H1 (cell line): ENCODE data around the gene TIMM10B. TPM values are rescaled to one million over a fixed set of nuclear protein-coding genes. Genes with fewer than 3 reads are reported as not detected.

Experiments
- CTCF ChIA-PET: fragments of 300-600 bp; sonication (Branson Sonifier 250); formaldehyde crosslinking; loops from one replicate; lab custom pipeline; 2021; ENCODE audit not compliant: partially characterized antibody; lab: Charles Lee
- POLR2A ChIA-PET: fragments of 300-600 bp; sonication (Branson Sonifier 250); formaldehyde crosslinking; loops from one replicate; lab custom pipeline; 2021; ENCODE audit warnings: inconsistent platforms; ENCODE audit not compliant: partially characterized antibody; lab: Charles Lee
- DNase-seq, 2 experiments: peaks; one replicate each; pipeline versions ENCODE4 v3.0.0 to v3.0.0-alpha.2; 2010 to 2022; ENCODE audit warnings: low spot score in 2 of 2, low read depth in 1 of 2, mixed read lengths in 1 of 2
- FAIRE-seq: peaks from 2 replicates; lab custom pipeline; 2011; peaks lifted over from hg19 to GRCh38; lab: Jason Lieb, UNC
- H2AFZ ChIP-seq: 2 replicates; pipeline ENCODE4 v1.8.1; 2012; ENCODE audit warnings: low read length, inconsistent platforms
- H2AK5ac ChIP-seq: 2 replicates; pipeline ENCODE4 v1.6.1; 2013; ENCODE audit warnings: low read depth, low read length
- H2BK120ac ChIP-seq: replicated peaks from 2 replicates; pipeline ENCODE3; 2013; ENCODE audit warnings: low read depth, low read length, inconsistent platforms
- H2BK12ac ChIP-seq: 2 replicates; pipeline ENCODE4 v1.6.1; 2013; ENCODE audit warnings: low read depth, low read length
- H2BK15ac ChIP-seq: 2 replicates; pipeline ENCODE4 v1.6.1; 2013; ENCODE audit warnings: low read length
- H2BK20ac ChIP-seq: 2 replicates; pipeline ENCODE4 v1.6.1; 2013; ENCODE audit warnings: low read length
- H2BK5ac ChIP-seq: 2 replicates; pipeline ENCODE4 v1.6.1; 2013; ENCODE audit warnings: low read depth, low read length
- H3K14ac ChIP-seq: 2 replicates; pipeline ENCODE4 v1.6.1; 2013; ENCODE audit warnings: inconsistent platforms; ENCODE audit not compliant: insufficient read length
- H3K18ac ChIP-seq: 2 replicates; pipeline ENCODE4 v1.6.1; 2013; ENCODE audit warnings: low read length; ENCODE audit errors: extremely low read depth
- H3K23ac ChIP-seq: 2 replicates; pipeline ENCODE4 v1.6.1; 2013; ENCODE audit warnings: inconsistent platforms; ENCODE audit not compliant: insufficient read length
- H3K23me2 ChIP-seq: 2 replicates; pipeline ENCODE4 v1.6.1; 2013; ENCODE audit warnings: low read depth, low read length
- H3K27ac ChIP-seq: 2 replicates; pipeline ENCODE4 v1.6.1; 2011; ENCODE audit warnings: low read depth, low read length, inconsistent platforms
- H3K27me3 ChIP-seq, 4 experiments: replicated peaks in 1 of 4; 1 replicate in 1 of 4; 2 replicates in 3 of 4; pipeline versions ENCODE4 v1.6.1 to v1.8.1; 2011 to 2013; ENCODE audit warnings: low read length in 3 of 4, mild to moderate bottlenecking in 3 of 4, inconsistent platforms in 2 of 4, mixed read lengths in 2 of 4, moderate library complexity in 1 of 4; ENCODE audit not compliant: control insufficient read depth in 3 of 4, insufficient read depth in 3 of 4; ENCODE audit errors: extremely low read depth in 1 of 4
- H3K36me3 ChIP-seq, 4 experiments: 2 replicates each; pipeline versions ENCODE4 v1.6.1 to v1.8.1; 2011 to 2013; ENCODE audit warnings: mild to moderate bottlenecking in 4 of 4, low read length in 3 of 4, moderate library complexity in 2 of 4, control low read depth in 1 of 4, inconsistent platforms in 1 of 4; ENCODE audit not compliant: insufficient read depth in 4 of 4, control insufficient read depth in 2 of 4
- H3K4ac ChIP-seq: replicated peaks from 2 replicates; pipeline ENCODE3; 2013; ENCODE audit warnings: low read length, low read depth, mixed read lengths, inconsistent platforms; ENCODE audit not compliant: insufficient read length
- H3K4me1 ChIP-seq, 4 experiments: replicated peaks in 1 of 4; 1 replicate in 1 of 4; 2 replicates in 3 of 4; pipeline versions ENCODE4 v1.6.1 to v1.8.1; 2011 to 2013; ENCODE audit warnings: low read length in 3 of 4, inconsistent platforms in 2 of 4, mixed read lengths in 1 of 4; ENCODE audit not compliant: insufficient read depth in 4 of 4, control insufficient read depth in 3 of 4
- H3K4me2 ChIP-seq, 2 experiments: 2 replicates each; pipeline versions ENCODE4 v1.6.1 to v1.8.1; 2011 to 2013; ENCODE audit warnings: low read depth in 2 of 2, low read length in 2 of 2, control low read depth in 1 of 2, inconsistent platforms in 1 of 2, mild to moderate bottlenecking in 1 of 2; ENCODE audit not compliant: insufficient read depth in 1 of 2
- H3K4me3 ChIP-seq, 4 experiments: fragments of 200-600, 300-600 bp in 1 of 4; sonication (generic), shearing (Covaris generic), sonication (Bioruptor Twin) in 1 of 4; 2 replicates each; pipeline versions ENCODE4 v1.5.1 to v1.8.1; 2011 to 2016; ENCODE audit warnings: low read length in 4 of 4, low read depth in 3 of 4, control low read depth in 2 of 4, inconsistent platforms in 2 of 4, mild to moderate bottlenecking in 2 of 4, mixed read lengths in 1 of 4, moderate library complexity in 1 of 4; ENCODE audit not compliant: insufficient read depth in 2 of 4; ENCODE audit errors: extremely low read depth in 1 of 4
- H3K56ac ChIP-seq: replicated peaks from 2 replicates; pipeline ENCODE3; 2013; ENCODE audit warnings: low read depth, mild to moderate bottlenecking, mixed read lengths, low read length, inconsistent platforms; ENCODE audit not compliant: insufficient read length
- H3K79me1 ChIP-seq: 2 replicates; pipeline ENCODE4 v1.6.1; 2013; ENCODE audit warnings: low read depth, low read length, control low read depth
- H3K79me2 ChIP-seq, 2 experiments: 2 replicates each; pipeline versions ENCODE4 v1.6.1 to v1.8.1; 2012 to 2013; ENCODE audit warnings: low read length in 2 of 2, mild to moderate bottlenecking in 2 of 2, inconsistent platforms in 1 of 2; ENCODE audit not compliant: insufficient read depth in 2 of 2, control insufficient read depth in 1 of 2
- H3K9ac ChIP-seq, 4 experiments: replicated peaks in 1 of 4; 1 replicate in 1 of 4; 2 replicates in 3 of 4; pipeline versions ENCODE4 v1.6.1 to v1.8.1; 2011 to 2013; ENCODE audit warnings: low read depth in 3 of 4, low read length in 3 of 4, control low read depth in 2 of 4, mild to moderate bottlenecking in 2 of 4, moderate library complexity in 2 of 4, inconsistent platforms in 1 of 4; ENCODE audit errors: extremely low read depth in 1 of 4
- H3K9me3 ChIP-seq, 2 experiments: 2 replicates each; pipeline versions ENCODE4 v1.6.1 to v1.8.1; 2012 to 2013; ENCODE audit warnings: mild to moderate bottlenecking in 2 of 2, moderate library complexity in 2 of 2, control low read depth in 1 of 2, inconsistent platforms in 1 of 2, low read depth in 1 of 2, low read length in 1 of 2, mixed read lengths in 1 of 2; ENCODE audit not compliant: insufficient read depth in 2 of 2
- H4K20me1 ChIP-seq, 2 experiments: replicated peaks in 1 of 2; 2 replicates each; pipeline versions ENCODE3 to v1.8.1; 2011 to 2013; ENCODE audit warnings: inconsistent platforms in 2 of 2, low read length in 2 of 2, mild to moderate bottlenecking in 1 of 2; ENCODE audit not compliant: insufficient read depth in 2 of 2, control insufficient read depth in 1 of 2
- H4K5ac ChIP-seq: 2 replicates; pipeline ENCODE4 v1.6.1; 2013; ENCODE audit warnings: low read length, low read depth, mixed read lengths, inconsistent platforms; ENCODE audit not compliant: insufficient read length
- H4K8ac ChIP-seq: 2 replicates; pipeline ENCODE4 v1.8.0; 2013; ENCODE audit warnings: mild to moderate bottlenecking, moderate library complexity, low read length, inconsistent platforms; ENCODE audit not compliant: insufficient read depth; ENCODE audit errors: extremely low read depth
- H4K91ac ChIP-seq: replicated peaks from 2 replicates; pipeline ENCODE3; 2013; ENCODE audit warnings: low read length, mixed read lengths, inconsistent platforms; ENCODE audit not compliant: insufficient read length
- POLR2A ChIP-seq, 2 experiments: IDR thresholded peaks; 1 replicate in 1 of 2; 2 replicates in 1 of 2; pipeline ENCODE4 v1.6.1; 2011; ENCODE audit warnings: low read depth in 2 of 2, low read length in 2 of 2, mild to moderate bottlenecking in 2 of 2; ENCODE audit errors: control extremely low read depth in 1 of 2
- POLR2AphosphoS5 ChIP-seq: IDR thresholded peaks from 2 replicates; pipeline ENCODE4 v1.6.1; 2011; ENCODE audit warnings: low read depth, low read length
- RFX5 ChIP-seq: IDR thresholded peaks from 2 replicates; pipeline ENCODE4 v1.6.1; 2011; ENCODE audit warnings: low read depth, low read length, improper control_type of control experiment, borderline replicate concordance
- SIX5 ChIP-seq: IDR thresholded peaks from 2 replicates; pipeline ENCODE4 v1.6.1; 2011; ENCODE audit warnings: mild to moderate bottlenecking, low read depth, low read length
- SP1 ChIP-seq: IDR thresholded peaks from 2 replicates; pipeline ENCODE4 v1.6.1; 2011; ENCODE audit warnings: low read depth, low read length
- TAF1 ChIP-seq: IDR thresholded peaks from 2 replicates; pipeline ENCODE4 v1.6.1; 2011; ENCODE audit warnings: mild to moderate bottlenecking, low read depth, low read length
- TEAD4 ChIP-seq: IDR thresholded peaks from 2 replicates; pipeline ENCODE4 v1.6.1; 2012; ENCODE audit warnings: low read depth, low read length, inconsistent platforms, mixed read lengths
- WGBS, 2 experiments: shearing (Covaris generic) in 1 of 2; methylation state at CpG; one replicate each; pipeline versions ENCODE4 v1.1.6 to v1.1.7; 2013 to 2015; ENCODE audit warnings: low lambda C conversion rate in 2 of 2, mixed read lengths in 2 of 2, inconsistent platforms in 1 of 2, low coverage in 1 of 2, missing lambda C conversion rate in 1 of 2; ENCODE audit not compliant: insufficient replicate concordance in 2 of 2, insufficient coverage in 1 of 2, insufficient read length in 1 of 2; ENCODE audit errors: extremely low coverage in 1 of 2, missing lambda C conversion rate in 1 of 2; 5-methylcytosine and 5-hydroxymethylcytosine counted together
- polyA plus RNA-seq, 7 experiments: library from polyadenylated mRNA; depleted of rRNA in 3 of 7; stranded (reverse) in 5 of 7; unstranded in 2 of 7; fragments of >200 nt in 5 of 7; fragments of 200-250 nt in 2 of 7; gene quantifications; 1 replicate in 5 of 7; 2 replicates in 1 of 7; 4 replicates in 1 of 7; pipeline versions ENCODE4 v1.2.1 to v1.2.3, GENCODE V29; 2011 to 2013; ENCODE audit warnings: missing spikeins in 2 of 7, mixed read lengths in 2 of 7
- total RNA-seq: library from RNA; stranded (reverse); fragmentation: NEBNext Ultra II Directional; extraction: Animal tissue kit (Norgen Biotek cat#: 25700); gene quantifications from 2 replicates; pipeline ENCODE4 v1.2.1, GENCODE V29; 2021

TIMM10B gene
- total and polyA plus RNA-seq, 2 of the 8 experiments (the other 6 are each of a cell fraction or from before 2014, with no cell fraction given): 38.2 to 47.8 TPM

DNA sequence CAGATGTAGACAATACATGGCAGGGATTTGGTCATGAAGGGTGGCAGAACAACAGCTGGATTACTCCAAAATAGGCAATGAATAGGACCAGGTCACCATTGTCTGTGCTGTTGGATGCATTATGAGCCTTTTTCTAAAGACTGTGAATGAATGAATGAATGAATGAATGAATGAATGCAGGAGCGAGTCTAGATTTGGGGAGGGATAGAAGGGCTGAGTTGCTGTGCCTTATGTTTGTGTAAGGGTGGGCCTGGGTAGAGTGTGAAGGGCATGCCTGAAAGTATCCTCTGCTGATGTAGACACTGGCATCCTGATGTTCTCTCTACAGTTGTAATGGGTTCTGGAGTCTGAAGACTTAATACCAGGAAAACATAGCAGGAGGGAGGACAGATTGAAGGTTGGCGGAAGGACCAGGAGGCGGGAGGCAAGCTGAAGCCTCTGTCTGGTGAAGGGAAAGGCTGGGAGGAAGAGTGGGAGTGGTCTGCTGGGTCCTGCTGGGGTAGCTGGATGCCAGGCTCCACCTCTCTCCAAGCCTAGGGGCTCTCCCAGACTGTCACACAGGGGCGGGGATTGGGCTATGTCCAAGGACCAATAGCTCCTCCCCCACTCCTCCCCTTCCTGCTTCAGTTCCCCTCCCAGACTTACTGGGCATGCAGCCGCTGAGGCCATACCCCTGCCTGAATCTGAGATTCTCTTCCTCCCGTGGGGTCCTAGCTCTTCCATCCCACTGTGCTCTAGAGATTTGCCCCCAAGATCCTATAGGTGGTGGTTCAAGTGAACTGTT lies 12.4 kb upstream of the TIMM10B start:
- POLR2A ChIA-PET: interaction anchor here (0.6 to 1.5 kb wide), 6 partner anchors 8 to 147 kb away, joined by 3 to 6 read pairs (median 3); partner anchors contain the start of genes ARFIP2, SMPD1 and TIMM10B
- no peak overlapping the region for H3K14ac ChIP-seq
- 19% methylated on average over 6 of the region's 6 CpGs; no CpG with 5 or more reads in 1 of the 2 experiments for WGBS, 2 experiments
- peaks cover 0 to 2% of the 10 kb centered on the region in 2 experiments for H4K20me1 ChIP-seq
- peaks cover 6% of the 10 kb centered on the region; the same call in 1 of the 2 replicates for H3K23me2 ChIP-seq
- CTCF ChIA-PET: interaction anchor here (0.8 to 3.4 kb wide), 13 partner anchors 9 to 106 kb away, joined by 3 to 26 read pairs (median 4); partner anchors contain the start of gene HPX
- H3K9ac ChIP-seq: peak overlapping the region in 1 of 4 experiments; percentile 71; a peak in 3 of 7 replicates
- no peaks in the 10 kb centered on the region for H3K9me3 ChIP-seq
- H3K79me1 ChIP-seq: no peaks in the 10 kb centered on the region
- peaks cover 5 to 10% (median 7%) of the 10 kb centered on the region in 4 experiments for H3K4me1 ChIP-seq
- H3K27me3 ChIP-seq: no peaks in the 10 kb centered on the region; a peak in 1 of 7 replicates
- H3K27ac ChIP-seq: no peak overlapping the region; the same call in 1 of the 2 replicates
- H2AFZ ChIP-seq: peak overlapping the region; percentile 68; the same call in 1 of the 2 replicates
- DNase-seq (peak; percentile 88), FAIRE-seq (peak; percentile 96)
- H3K4me3 ChIP-seq: peak overlapping the region in 1 of 4 experiments; percentile 23; a peak in 1 of 8 replicates
- no peak overlapping the region for H4K5ac ChIP-seq
- no peak overlapping the region for H4K91ac ChIP-seq
- no peaks in the 10 kb centered on the region; a peak in 1 of 8 replicates for H3K36me3 ChIP-seq
- peak overlapping the region; percentile 44 to 53 for H3K4me2 ChIP-seq
- H3K4ac ChIP-seq: no peak overlapping the region
- no peak for TF ChIP-seq SIX5
- TF ChIP-seq TEAD4: 0 out of 2 replicates have a peak, but pooled peaks have one; percentile 33
- TF ChIP-seq RFX5: no peak
- TF ChIP-seq TAF1: peak; percentile 46; the same call in 1 of the 2 replicates
- TF ChIP-seq POLR2A (IDR thresholded peaks at IDR 0.05; ENCODE audit: control extremely low read depth in 1 of 2, low read depth in 2 of 2, low read length in 2 of 2): peak in 1 of 2 experiments; percentile 88; a peak in 2 of 3 replicates
- TF ChIP-seq POLR2AphosphoS5: peak; percentile 61
- TF ChIP-seq SP1: peak; percentile 58; the same call in 1 of the 2 replicates
- H3K79me2 ChIP-seq: no peaks in the 10 kb centered on the region
- H2BK20ac ChIP-seq: no peak overlapping the region; the same call in 1 of the 2 replicates
- H3K18ac ChIP-seq: peak overlapping the region; percentile 72; the same call in 1 of the 2 replicates
- no peak overlapping the region for H3K23ac ChIP-seq
- no peak overlapping the region for H2BK120ac ChIP-seq
- no peak overlapping the region for H3K56ac ChIP-seq
- no peak overlapping the region for H4K8ac ChIP-seq
- peak overlapping the region; percentile 25; the same call in 1 of the 2 replicates for H2BK15ac ChIP-seq
- no peak overlapping the region for H2AK5ac ChIP-seq
- H2BK5ac ChIP-seq: peak overlapping the region; percentile 64
- no peak overlapping the region for H2BK12ac ChIP-seq
